Tibial nerve (tissue), 3 donors: ENCODE measurements around the gene CHTOP.

Experiments
- CTCF ChIP-seq, 5 experiments: fragments of 200-600 bp in 3 of 5; fragments of 450-650 bp in 2 of 5; sonication (generic) in 3 of 5; IDR thresholded peaks; one replicate each; pipeline ENCODE4 v1.5.1; 2016 to 2019; ENCODE audit warnings: antibody characterized with exemption in 5 of 5, mild to moderate bottlenecking in 3 of 5, moderate library complexity in 2 of 5
- POLR2A ChIP-seq, 2 donors: fragments of 450-650 bp; IDR thresholded peaks; one replicate each; pipeline ENCODE4 v1.6.1; 2017; ENCODE audit warnings: antibody characterized with exemption in 2 of 2, mild to moderate bottlenecking in 2 of 2, moderate library complexity in 2 of 2

- no peak for TF ChIP-seq POLR2A (IDR thresholded peaks at IDR 0.05)
- no peak for TF ChIP-seq CTCF (IDR thresholded peaks at IDR 0.05)
Measured at GRCh38 chr1:153612111-153612754, 21.6 kb upstream of the CHTOP start.
